GM19468 (cell line): ENCODE results near the gene PECR.
"Not testable (repeated sequence)": the region's sequence is repeated elsewhere in the genome, so short reads cannot be mapped to it uniquely, and the experiment has no call there.

Source experiments
- ATAC-seq: cut with Tn5 transposase; IDR thresholded peaks from one replicate; pipeline ENCODE4 v1.9.1; 2021; ENCODE audit warnings: mild to moderate bottlenecking, moderate library complexity, moderate number of reproducible peaks; ENCODE audit not compliant: unreplicated experiment; ENCODE audit errors: extremely low read depth

Gene PECR

GRCh38 chr2:216034065-216034464, 47.5 kb downstream of the PECR start:
- ATAC-seq, result no peak

DNA sequence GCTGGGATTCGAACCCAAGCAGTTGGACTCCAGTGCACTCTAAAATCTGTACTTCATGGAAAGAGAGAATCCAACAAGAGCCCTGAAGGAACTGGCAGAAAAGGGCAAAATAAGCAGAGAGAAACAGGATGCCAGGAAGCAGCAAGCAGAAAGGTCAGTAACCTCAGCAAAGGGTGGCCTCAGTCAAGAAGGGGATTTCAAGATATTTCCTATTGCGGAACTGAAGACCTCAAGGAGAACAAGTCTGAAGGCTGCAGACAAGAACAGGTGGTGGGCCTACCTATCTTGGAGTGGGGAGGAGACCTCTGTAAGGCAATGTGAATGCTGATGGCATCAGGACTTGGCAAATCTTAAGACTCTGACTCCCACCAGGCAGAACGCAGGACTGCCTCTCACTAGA, 48.2 kb downstream of the PECR start:
- no peak for ATAC-seq

- peak; percentile 64 for ATAC-seq
Observed at GRCh38 chr2:216031960-216032689, 49.5 kb downstream of the PECR start.

GRCh38 chr2:216030216-216030615, 51.4 kb downstream of the PECR start:
- ATAC-seq, result no peak

DNA sequence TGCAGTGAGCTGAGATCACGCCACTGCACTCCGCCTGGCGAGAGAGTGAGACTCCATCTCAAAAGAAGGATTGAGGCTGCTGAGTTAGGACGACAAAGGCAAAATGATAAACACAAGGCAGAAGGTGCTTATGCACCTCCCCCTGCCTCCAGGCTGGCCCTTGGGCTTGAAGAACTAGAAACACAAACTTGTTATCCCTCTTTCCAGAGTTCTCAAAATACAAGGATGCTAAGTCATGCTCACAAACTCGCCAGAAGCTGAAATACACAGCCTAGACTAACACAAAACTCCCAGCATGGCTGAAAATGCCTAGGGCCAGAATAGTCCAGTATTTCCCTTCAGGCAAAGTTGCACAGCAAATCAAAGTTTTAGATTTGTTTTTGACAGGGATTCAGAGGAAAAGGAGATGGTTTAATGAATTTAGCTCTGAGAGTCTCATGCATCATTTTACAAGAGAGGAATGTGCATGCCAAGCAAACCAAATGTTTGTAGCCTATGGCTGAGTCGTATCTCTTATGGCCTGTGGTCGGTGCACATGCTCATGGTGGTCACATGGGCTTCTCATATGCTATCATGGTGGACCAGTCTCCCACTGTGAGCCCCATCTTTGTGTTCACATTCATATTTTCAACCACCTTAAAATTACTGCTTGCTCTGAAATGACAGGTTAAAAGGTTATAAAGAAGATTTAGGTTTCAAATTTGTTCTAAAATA, 52.0 kb downstream of the PECR start:
- no peak for ATAC-seq

DNA sequence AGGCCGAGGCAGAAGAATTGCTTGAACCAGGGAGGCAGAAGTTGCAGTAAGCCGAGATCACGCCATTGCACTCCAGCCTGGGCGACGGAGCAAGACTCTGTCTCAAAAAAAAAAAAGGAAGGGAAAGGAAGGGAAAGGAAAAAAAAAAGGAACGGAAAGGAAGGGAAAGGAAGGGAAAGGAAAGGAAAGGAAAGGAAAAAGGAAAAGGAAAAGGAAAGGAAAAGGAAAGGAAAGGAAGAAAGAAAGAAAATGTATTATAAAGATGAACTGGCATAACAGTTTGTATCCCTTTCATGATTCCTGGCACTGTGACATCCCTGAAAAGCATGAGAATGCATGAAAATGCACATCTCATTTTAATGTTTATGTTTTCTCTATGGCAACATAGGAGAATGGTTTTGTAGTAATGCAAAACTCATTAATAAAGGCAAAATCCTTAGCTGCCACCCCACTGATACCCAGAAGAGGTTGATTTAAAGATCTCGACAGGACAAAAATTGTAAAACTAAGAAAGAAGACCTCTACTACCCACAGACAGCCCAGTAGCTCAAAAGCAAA, 56.8 kb downstream of the PECR start:
- ATAC-seq, result no peak

- ATAC-seq, result peak; percentile 74
Observed at GRCh38 chr2:216023055-216023648, 58.5 kb downstream of the PECR start.

DNA sequence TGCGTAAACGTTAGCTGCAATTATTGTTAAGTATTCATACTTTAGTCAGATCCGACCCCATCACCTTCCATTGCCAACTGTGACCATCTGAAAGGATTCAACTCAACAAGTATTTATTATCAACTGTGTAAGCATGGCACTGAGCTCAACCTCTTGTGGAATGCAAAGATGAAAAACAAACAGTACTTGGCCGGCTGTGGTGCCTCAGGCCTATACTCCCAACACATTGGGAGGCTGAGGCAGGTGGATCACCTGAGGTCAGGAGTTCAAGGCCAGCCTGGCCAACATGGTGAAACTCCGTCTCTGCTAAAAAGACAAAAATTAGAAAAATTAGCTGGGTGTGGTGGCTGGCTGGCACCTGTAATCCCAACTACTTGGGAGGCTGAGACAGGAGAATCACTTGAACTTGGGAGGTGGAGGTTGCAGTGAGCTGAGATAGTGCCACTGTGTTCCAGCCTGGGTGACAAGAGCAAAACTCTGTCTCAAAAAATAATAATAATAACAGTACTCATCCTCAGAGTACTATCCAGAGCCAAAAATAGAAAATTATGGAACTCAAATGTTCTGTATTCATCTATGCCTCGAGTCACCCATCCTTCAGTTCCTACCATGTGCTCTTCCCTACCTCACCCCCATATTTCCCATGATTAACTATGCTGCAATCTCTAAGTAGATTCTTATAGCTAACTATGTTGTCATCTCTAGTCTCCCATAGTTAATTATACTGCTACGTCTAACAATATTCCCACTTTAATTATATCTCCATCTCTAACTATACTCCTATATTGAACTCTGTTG, 59.6 kb downstream of the PECR start:
- ATAC-seq, result no peak

DNA sequence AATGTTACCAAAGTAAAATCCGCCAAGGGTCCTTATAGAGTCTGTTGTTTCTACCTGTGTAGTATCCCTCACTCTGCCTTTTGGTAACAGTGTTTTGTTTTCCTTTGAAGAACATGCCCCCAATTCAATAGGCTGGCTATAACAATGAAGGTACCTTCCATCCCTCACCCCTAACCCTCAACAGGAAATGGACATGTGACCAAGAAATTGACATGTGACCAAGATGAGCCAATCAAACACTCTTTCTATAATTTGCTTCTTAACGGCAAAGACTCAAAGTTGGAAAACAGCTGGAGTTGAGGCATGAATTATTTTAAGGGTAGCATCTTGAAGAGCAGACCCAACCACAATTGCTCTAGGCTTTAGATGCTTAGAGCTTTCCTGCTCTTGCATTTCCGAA, 62.9 kb downstream of the PECR start:
- ATAC-seq, result no peak

DNA sequence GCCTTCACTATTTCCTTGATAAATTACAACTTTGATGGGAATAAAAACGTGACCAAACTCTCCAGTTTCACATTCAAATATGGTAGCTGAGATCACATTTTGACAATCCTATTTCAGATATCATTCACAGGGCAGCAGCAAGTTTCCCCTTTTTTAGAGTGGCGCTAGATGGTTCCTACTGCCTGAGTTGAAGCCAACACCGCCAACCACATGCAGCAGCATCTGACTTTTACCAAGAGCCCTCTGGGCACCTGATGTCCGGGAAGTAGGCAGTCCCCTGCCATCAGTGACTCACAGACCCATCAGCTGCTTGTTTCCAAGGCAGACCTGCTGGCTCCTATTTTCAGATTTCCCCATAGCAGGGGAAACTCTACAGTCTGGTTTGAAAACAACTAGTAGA, 64.2 kb downstream of the PECR start:
- no peak for ATAC-seq

DNA sequence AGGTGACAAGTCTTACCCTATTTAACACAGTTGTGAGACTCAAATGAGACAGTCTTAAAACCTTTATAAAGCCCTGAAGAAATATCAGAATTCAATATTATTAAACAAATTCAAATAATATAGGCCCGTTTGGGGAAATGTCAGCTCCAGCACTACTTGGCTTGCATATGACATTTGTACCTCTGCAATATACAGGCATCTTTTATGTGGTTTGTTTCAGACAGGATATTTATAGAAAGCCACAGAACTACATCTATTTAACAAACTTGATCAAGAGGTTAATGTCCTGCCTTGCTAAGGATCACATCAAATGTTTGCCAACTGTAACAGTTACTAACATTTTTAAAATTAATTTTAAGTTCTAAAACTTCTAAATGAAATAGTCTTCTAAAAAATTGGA, 65.0 kb downstream of the PECR start:
- ATAC-seq, result no peak

GRCh38 chr2:216015722-216016464, 65.7 kb downstream of the PECR start:
- ATAC-seq, result peak; percentile 95

DNA sequence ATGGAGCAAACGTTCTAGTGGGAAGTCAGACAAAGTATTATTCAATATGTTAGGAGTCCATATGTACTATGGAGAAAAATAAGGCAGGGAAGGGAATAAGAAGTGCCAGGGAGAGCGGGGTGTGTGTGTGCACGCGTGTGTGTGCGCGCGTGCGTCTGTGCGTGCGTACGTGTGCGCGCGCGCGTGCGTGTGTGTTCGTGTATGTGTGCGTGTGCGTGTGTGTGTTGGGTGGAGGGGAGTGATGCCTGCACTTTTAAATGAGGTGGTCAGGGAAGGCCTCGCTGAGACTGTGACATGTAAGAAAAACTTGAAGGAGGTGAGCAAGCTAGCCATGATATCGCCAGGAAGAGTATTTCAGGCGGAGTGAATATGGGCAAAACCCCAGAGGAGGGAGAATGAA, 66.6 kb downstream of the PECR start:
- ATAC-seq, result no peak

DNA sequence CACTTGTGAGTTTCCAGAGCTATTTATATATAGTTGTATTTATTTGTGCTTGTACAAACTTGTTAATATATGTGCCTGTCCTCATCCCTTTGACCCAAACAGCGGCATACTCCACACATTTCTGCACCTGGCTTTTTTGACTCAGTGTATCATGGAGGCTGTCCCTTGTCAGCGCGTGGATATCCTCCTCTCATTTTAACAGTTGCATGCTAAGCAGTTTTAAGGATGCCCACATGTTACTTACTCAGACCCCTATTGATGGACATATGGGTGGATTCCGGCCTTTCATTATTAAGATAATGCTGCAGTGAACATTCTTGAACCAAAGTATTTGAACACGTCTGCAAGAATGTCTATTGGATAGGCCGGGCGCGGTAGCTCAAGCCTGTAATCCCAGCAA, 67.6 kb downstream of the PECR start:
- no peak for ATAC-seq

- no peak for ATAC-seq
Observed at GRCh38 chr2:216013080-216013909, 68.3 kb downstream of the PECR start, which contains the start of gene MREG. Gene MREG (minus strand): TSS chr2:216013551. CDS start chr2:216013327, 224 bp downstream.

DNA sequence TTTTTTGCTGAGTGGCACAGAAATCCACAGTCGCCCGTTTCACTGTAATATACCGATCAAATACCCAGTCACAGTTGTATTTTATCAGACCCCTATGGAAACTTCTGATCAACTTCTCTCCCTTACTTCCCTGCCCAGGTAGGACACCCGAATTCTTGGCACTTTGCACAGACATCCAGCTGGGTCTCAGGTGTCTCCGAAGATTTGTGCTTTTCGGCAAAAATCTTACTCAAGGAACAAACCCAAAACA, 68.9 kb downstream of the PECR start:
- ATAC-seq, result no peak

- no peak for ATAC-seq
Observed at GRCh38 chr2:216012133-216012829, 69.3 kb downstream of the PECR start.

DNA sequence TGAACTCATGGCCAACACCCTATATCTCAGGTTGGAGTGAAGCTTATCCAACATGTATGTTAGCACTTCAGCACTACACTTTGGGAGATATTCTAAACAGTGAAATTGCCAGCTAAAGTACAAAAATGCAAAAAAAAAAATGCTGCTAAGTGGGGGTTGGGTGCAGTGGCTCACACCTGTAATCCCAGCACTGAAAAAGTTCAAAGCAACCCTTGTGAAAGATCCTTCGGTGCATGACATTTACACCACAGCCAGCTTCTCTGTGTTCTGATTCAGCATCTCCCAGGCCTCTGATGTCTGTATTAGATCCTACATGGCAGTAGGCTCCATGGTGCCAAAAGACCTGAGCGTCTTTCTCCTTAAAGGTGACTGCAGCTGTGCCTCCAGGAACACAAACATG, 72.4 kb downstream of the PECR start:
- not testable (repeated sequence) for ATAC-seq
